DMS153 treated with DMSO at 0.1 percent for 48 hours (cell line): ENCODE results near the gene PDZRN4.
"Not testable (repeated sequence)": the region's sequence is repeated elsewhere in the genome, so short reads cannot be mapped to it uniquely, and the experiment has no call there.

Experiments used
- DNase-seq: peaks from one replicate; lab custom pipeline; 2025; ENCODE audit not compliant: unreplicated experiment; lab: John Stamatoyannopoulos, UW

The PDZRN4 gene

GRCh38 chr12:41552588-41552987 lies 364.5 kb downstream of the PDZRN4 start:
- DNase-seq, result no peak

GRCh38 chr12:41556176-41556575 lies 368.1 kb downstream of the PDZRN4 start:
- DNase-seq, result no peak

- DNase-seq, result no peak
Measured at GRCh38 chr12:41557344-41557743, 369.2 kb downstream of the PDZRN4 start.

- DNase-seq, result no peak
Measured at GRCh38 chr12:41558671-41559070, 370.6 kb downstream of the PDZRN4 start.

- DNase-seq, result no peak
Measured at GRCh38 chr12:41563051-41563450, 374.9 kb downstream of the PDZRN4 start.

GRCh38 chr12:41564816-41565215 lies 376.7 kb downstream of the PDZRN4 start:
- DNase-seq, result no peak

- DNase-seq, result no peak
Measured at GRCh38 chr12:41566703-41567102, 378.6 kb downstream of the PDZRN4 start.

- DNase-seq, result no peak
Measured at GRCh38 chr12:41573445-41573844, 385.3 kb downstream of the PDZRN4 start.

- no peak for DNase-seq
Measured at GRCh38 chr12:41576925-41577324, 388.8 kb downstream of the PDZRN4 start.

GRCh38 chr12:41577995-41578394 lies 389.9 kb downstream of the PDZRN4 start:
- DNase-seq, result no peak

GRCh38 chr12:41585784-41586183 lies 397.7 kb downstream of the PDZRN4 start:
- no peak for DNase-seq

GRCh38 chr12:41587574-41587973 lies 399.5 kb downstream of the PDZRN4 start:
- DNase-seq, result no peak

GRCh38 chr12:41589878-41590277 lies 401.8 kb downstream of the PDZRN4 start:
- DNase-seq, result no peak

GRCh38 chr12:41596190-41596589 lies 408.1 kb downstream of the PDZRN4 start:
- no peak for DNase-seq

GRCh38 chr12:41604830-41605229 lies 416.7 kb downstream of the PDZRN4 start:
- DNase-seq, result no peak

- no peak for DNase-seq
Measured at GRCh38 chr12:41605545-41606305, 417.6 kb downstream of the PDZRN4 start.

- no peak for DNase-seq
Measured at GRCh38 chr12:41606468-41607445, 418.6 kb downstream of the PDZRN4 start.

- no peak for DNase-seq
Measured at GRCh38 chr12:41612892-41613557, 424.9 kb downstream of the PDZRN4 start.

- not testable (repeated sequence) for DNase-seq
Measured at GRCh38 chr12:41615174-41615573, 427.1 kb downstream of the PDZRN4 start.

- DNase-seq, result no peak
Measured at GRCh38 chr12:41619705-41620104, 431.6 kb downstream of the PDZRN4 start.

GRCh38 chr12:41621291-41621690 lies 433.2 kb downstream of the PDZRN4 start:
- DNase-seq, result no peak
